Mammary epithelial cell (primary cell): ENCODE results near the gene PLBD2.

ENCODE experiments used
- EZH2 ChIP-seq: IDR thresholded peaks from 2 replicates; pipeline ENCODE4 v1.6.1; 2012; ENCODE audit warnings: low read length, inconsistent platforms, borderline replicate concordance
- TF ChIP-seq, protein P1 (sequence below), 2 donors: IDR thresholded peaks in 1 of 2; conservative IDR thresholded peaks in 1 of 2; 2 replicates each; pipeline ENCODE4 v1.5.1; 2011 to 2012; ENCODE audit warnings: inconsistent platforms in 2 of 2, low read length in 2 of 2, mild to moderate bottlenecking in 2 of 2, control low read depth in 1 of 2, low read depth in 1 of 2; ENCODE audit not compliant: insufficient read depth in 1 of 2; ENCODE audit errors: extremely low read depth in 1 of 2

DNA sequence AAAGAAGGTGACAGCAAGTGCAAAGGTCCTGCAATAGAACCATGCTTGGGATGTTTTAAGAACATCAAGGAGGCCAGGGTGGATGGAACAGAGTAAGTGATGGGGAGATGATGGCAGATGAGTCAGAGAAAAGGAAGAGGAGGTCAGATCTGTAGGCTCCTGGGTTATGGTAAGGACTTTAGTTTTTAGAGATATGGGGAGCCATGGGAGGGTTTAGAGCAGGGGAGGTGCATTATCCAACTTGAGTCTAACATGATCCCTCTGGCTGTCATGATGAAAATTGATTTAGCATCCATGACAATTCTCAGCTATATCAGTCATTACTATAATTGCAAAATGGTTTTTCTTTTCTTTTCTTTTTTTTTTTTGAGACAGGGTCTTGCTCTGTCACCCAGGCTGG is 7.3 kb upstream of the PLBD2 start:
- TF ChIP-seq, protein P1, sequence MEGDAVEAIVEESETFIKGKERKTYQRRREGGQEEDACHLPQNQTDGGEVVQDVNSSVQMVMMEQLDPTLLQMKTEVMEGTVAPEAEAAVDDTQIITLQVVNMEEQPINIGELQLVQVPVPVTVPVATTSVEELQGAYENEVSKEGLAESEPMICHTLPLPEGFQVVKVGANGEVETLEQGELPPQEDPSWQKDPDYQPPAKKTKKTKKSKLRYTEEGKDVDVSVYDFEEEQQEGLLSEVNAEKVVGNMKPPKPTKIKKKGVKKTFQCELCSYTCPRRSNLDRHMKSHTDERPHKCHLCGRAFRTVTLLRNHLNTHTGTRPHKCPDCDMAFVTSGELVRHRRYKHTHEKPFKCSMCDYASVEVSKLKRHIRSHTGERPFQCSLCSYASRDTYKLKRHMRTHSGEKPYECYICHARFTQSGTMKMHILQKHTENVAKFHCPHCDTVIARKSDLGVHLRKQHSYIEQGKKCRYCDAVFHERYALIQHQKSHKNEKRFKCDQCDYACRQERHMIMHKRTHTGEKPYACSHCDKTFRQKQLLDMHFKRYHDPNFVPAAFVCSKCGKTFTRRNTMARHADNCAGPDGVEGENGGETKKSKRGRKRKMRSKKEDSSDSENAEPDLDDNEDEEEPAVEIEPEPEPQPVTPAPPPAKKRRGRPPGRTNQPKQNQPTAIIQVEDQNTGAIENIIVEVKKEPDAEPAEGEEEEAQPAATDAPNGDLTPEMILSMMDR (conservative IDR thresholded peaks at IDR 0.05 in 1 of 2, IDR thresholded peaks at IDR 0.05 in 1 of 2; ENCODE audit: extremely low read depth in 1 of 2, insufficient read depth in 1 of 2, low read depth in 1 of 2, low read length in 2 of 2) = no peak
- TF ChIP-seq EZH2 = no peak
